Transverse colon (tissue), 4 donors: ENCODE data around the gene SOHLH2. TPM values are rescaled to one million over a fixed set of nuclear protein-coding genes. Genes with fewer than 3 reads are reported as not detected.

Source experiments
- DNase-seq: peaks from one replicate; pipeline ENCODE4 v3.0.0-alpha.2; 2019
- H3K27ac ChIP-seq, 4 donors: fragments of 200-600 bp; sonication (generic); 2 replicates each; pipeline ENCODE4 v1.5.1; 2016 to 2018; ENCODE audit warnings: inconsistent platforms in 4 of 4
- H3K27me3 ChIP-seq: fragments of 200-600 bp; sonication (generic); 2 replicates; pipeline ENCODE4 v1.5.1; 2017; ENCODE audit warnings: inconsistent platforms
- H3K36me3 ChIP-seq, 4 donors: fragments of 200-600 bp; sonication (generic); 2 replicates each; pipeline ENCODE4 v1.5.1; 2017 to 2019; ENCODE audit warnings: inconsistent platforms in 4 of 4
- H3K4me1 ChIP-seq, 4 donors: fragments of 200-600 bp; sonication (generic); 2 replicates each; pipeline ENCODE4 v1.5.1; 2017 to 2020; ENCODE audit warnings: inconsistent platforms in 4 of 4
- H3K4me3 ChIP-seq, 4 donors: fragments of 200-600 bp; sonication (generic); 1 replicate in 1 of 4; 2 replicates in 3 of 4; pipeline versions ENCODE4 v1.5.1 to v1.6.1; 2017 to 2019; ENCODE audit warnings: inconsistent platforms in 4 of 4
- H3K9me3 ChIP-seq, 2 donors: fragments of 200-600 bp; sonication (generic); 2 replicates each; pipeline ENCODE4 v1.5.1; 2017 to 2019; ENCODE audit warnings: inconsistent platforms in 2 of 2
- EP300 ChIP-seq: sonication (generic); formaldehyde crosslinking; IDR thresholded peaks from one replicate; pipeline ENCODE4 v1.6.1; 2017; ENCODE audit warnings: antibody characterized with exemption, low read depth
- POLR2A ChIP-seq: fragments of 450-650 bp; IDR thresholded peaks from one replicate; pipeline ENCODE4 v1.6.1; 2016; ENCODE audit warnings: antibody characterized with exemption, mild to moderate bottlenecking, moderate library complexity
- POLR2AphosphoS5 ChIP-seq, 3 donors: sonication (generic); formaldehyde crosslinking; IDR thresholded peaks; one replicate each; pipeline ENCODE4 v1.6.1; 2016; ENCODE audit warnings: antibody characterized with exemption in 3 of 3
- WGBS, 2 donors: methylation state at CpG; one replicate each; pipeline ENCODE4 v1.1.5; 2018; ENCODE audit warnings: low coverage in 1 of 2; 5-methylcytosine and 5-hydroxymethylcytosine counted together
- in situ Hi-C, 4 donors: fragments of 200-750 bp; cut with MboI; loops; one replicate each; pipeline versions ENCODE4 v1.15.0 to v1.15.1; 2017; ENCODE audit warnings: low sequenced_read_pairs in 3 of 4, low pct_ligation_motif_present in 1 of 4, low pct_unique_long_range_greater_than_20kb in 1 of 4
- intact Hi-C: fragments of 100-400 bp; cut with DNase I; formaldehyde crosslinking; loops from one replicate; pipeline ENCODE4 v1.15.1; 2023; ENCODE audit warnings: low total_unique reads
- total RNA-seq, 4 donors: library from RNA; depleted of rRNA; stranded (reverse); fragments of >200 nt; gene quantifications; one replicate each; pipeline ENCODE4 v1.1.0, GENCODE V29; 2016
- TF ChIP-seq, protein P1 (sequence below), 5 experiments: fragments of 200-600 bp in 3 of 5; fragments of 450-650 bp in 2 of 5; sonication (generic) in 3 of 5; IDR thresholded peaks; 1 replicate in 2 of 5; 2 replicates in 3 of 5; pipeline ENCODE4 v1.5.1; 2016 to 2017; ENCODE audit warnings: antibody characterized with exemption in 5 of 5, inconsistent platforms in 3 of 5, mild to moderate bottlenecking in 2 of 5, moderate library complexity in 1 of 5

SOHLH2 gene
- total RNA-seq, 4 donors from 2014 or later: 0.27 TPM; not detected in 3

DNA sequence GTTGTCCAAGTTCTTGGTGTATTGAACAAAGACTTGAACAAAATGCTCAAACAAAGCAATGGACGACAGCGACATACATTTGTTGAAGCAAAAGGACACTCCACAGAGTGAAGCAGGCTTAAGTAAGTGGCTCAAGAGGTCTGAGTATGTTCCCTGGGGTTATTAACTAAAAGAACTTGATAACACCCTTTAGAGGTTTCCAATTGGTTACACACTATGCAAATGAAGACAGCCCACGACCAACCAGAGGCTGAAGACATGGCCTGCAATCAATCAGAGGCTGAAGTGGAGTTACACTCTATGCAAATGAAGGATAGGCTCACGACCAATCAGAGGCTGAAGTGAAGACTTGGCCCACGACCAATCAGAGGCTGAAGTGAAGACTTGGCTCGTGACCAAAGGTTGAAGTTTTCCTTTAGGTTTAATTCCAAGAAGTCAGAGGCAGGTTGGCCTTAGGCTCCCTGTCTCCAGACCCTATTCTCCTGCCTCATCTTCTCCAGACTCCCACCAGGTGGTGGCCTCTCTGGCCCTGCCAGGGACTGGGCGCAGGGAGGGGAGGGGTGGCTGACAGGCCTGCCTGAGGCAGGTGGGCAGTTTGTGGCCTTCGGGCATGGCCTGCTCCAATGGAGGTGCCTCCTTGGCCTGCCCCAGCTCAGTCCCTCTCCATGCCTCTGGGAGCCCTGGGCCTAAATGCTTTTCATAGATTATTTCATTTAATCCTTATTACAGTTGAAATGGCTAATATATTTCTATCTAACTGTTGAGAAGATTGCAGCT is 45.2 kb upstream of the SOHLH2 start:
- in situ Hi-C loops (loop anchor here in 2 of 4 donors (25.0 kb wide), 2 partner anchors 272 to 478 kb away; no protein-coding TSS in a partner anchor), intact Hi-C loops (no loop called here)
- Histone ChIP-seq H3K36me3 (no peaks in the 10 kb centered on the region), H3K9me3 (no peaks in the 10 kb centered on the region), H3K27ac (no peak overlapping the region), H3K4me3 (no peak overlapping the region), H3K27me3 (no peaks in the 10 kb centered on the region), H3K4me1 (no peaks in the 10 kb centered on the region)
- 91 to 100% methylated on average over 2 to 8 of the region's 8 CpGs for WGBS, 2 donors
- TF ChIP-seq POLR2AphosphoS5 (IDR thresholded peaks at IDR 0.05): no peak
- TF ChIP-seq EP300: no peak
- TF ChIP-seq, protein P1, sequence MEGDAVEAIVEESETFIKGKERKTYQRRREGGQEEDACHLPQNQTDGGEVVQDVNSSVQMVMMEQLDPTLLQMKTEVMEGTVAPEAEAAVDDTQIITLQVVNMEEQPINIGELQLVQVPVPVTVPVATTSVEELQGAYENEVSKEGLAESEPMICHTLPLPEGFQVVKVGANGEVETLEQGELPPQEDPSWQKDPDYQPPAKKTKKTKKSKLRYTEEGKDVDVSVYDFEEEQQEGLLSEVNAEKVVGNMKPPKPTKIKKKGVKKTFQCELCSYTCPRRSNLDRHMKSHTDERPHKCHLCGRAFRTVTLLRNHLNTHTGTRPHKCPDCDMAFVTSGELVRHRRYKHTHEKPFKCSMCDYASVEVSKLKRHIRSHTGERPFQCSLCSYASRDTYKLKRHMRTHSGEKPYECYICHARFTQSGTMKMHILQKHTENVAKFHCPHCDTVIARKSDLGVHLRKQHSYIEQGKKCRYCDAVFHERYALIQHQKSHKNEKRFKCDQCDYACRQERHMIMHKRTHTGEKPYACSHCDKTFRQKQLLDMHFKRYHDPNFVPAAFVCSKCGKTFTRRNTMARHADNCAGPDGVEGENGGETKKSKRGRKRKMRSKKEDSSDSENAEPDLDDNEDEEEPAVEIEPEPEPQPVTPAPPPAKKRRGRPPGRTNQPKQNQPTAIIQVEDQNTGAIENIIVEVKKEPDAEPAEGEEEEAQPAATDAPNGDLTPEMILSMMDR (IDR thresholded peaks at IDR 0.05): no peak
- TF ChIP-seq POLR2A: no peak
- no peak for DNase-seq

DNA sequence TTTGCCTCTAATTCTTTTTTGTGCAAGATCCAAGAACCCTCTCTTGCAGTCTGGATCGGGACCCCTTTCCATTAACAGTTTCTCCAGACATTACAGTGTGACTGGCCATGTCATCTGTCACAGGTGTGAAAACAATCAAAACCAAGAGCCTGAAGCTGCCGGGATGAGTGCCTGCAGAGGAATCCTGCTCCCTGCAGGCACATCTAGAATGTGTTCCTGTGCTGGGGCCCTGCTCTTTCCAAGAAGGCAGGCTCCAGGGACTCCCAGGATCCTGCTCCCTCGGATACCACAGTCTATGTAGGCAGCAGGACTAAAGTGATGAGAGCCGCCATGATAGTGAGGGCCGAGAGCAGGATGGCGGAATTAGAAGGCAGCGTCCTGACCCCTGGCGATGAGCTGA is 44.5 kb upstream of the SOHLH2 start:
- no peak overlapping the region for H3K4me3 ChIP-seq
- no peak for DNase-seq
- H3K4me1 ChIP-seq: no peaks in the 10 kb centered on the region
- in situ Hi-C loops (loop anchor here in 2 of 4 donors (25.0 kb wide), 2 partner anchors 272 to 478 kb away; no protein-coding TSS in a partner anchor), intact Hi-C loops (no loop called here)
- H3K36me3 ChIP-seq: no peaks in the 10 kb centered on the region
- no peak overlapping the region for H3K27ac ChIP-seq
- no peaks in the 10 kb centered on the region for H3K27me3 ChIP-seq
- TF ChIP-seq POLR2AphosphoS5 (IDR thresholded peaks at IDR 0.05) (no peak), EP300 (no peak), POLR2A (no peak)
- TF ChIP-seq, protein P1 (IDR thresholded peaks at IDR 0.05): no peak
- WGBS, 2 donors: 71 to 91% methylated on average over 1 to 8 of the region's 8 CpGs
- no peaks in the 10 kb centered on the region for H3K9me3 ChIP-seq

DNA sequence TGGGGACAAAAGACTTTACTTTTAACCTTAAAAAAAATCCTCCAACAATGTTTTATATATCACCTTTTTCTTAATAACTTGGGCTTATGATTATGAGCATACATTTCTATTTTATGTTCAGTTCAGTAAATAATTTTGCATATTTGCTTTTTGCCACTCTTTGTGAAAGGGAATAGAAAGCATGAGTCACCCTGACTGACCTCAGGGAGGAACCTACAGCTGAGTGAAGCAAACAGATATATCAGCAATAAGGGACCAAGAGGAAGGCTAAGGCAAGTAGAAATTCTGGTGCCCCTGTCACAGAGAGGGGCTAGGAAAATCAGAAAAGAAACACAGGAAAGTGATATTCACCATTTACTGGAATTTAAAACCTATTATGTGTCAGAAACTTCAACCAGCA is 37.2 kb upstream of the SOHLH2 start:
- TF ChIP-seq POLR2A (no peak), POLR2AphosphoS5 (IDR thresholded peaks at IDR 0.05) (no peak), EP300 (no peak)
- TF ChIP-seq, protein P1 (IDR thresholded peaks at IDR 0.05): no peak
- in situ Hi-C loops: loop anchor here in 2 of 4 donors (25.0 kb wide), 2 partner anchors 264 to 486 kb away; no protein-coding TSS in a partner anchor
- no peaks in the 10 kb centered on the region for H3K27me3 ChIP-seq
- no peaks in the 10 kb centered on the region for H3K9me3 ChIP-seq
- no peak for DNase-seq
- H3K4me3 ChIP-seq: no peak overlapping the region
- H3K4me1 ChIP-seq: no peaks in the 10 kb centered on the region
- no peak overlapping the region for H3K27ac ChIP-seq
- no peaks in the 10 kb centered on the region for H3K36me3 ChIP-seq
- intact Hi-C loops: no loop called here

DNA sequence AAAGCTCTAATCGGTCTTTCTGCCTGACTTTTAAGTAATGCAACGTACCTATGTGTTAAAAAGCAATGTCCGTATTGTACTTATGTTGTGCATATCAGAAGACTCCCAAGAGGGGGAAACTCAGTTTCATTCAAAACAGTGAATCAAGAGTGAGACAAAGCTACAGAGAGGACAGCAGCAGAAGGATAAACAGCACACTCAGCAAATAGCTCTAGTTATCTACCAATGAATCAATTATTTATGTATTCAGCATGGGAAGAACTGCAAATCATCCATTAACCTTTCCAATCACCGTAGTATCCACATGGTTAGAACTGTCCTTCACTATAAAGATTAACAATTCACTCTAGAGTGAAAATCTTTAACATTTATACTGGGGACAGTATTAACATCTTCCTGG is 36.7 kb upstream of the SOHLH2 start:
- H3K27ac ChIP-seq: no peak overlapping the region
- no peak for TF ChIP-seq POLR2A
- TF ChIP-seq POLR2AphosphoS5 (IDR thresholded peaks at IDR 0.05): no peak
- TF ChIP-seq, protein P1 (IDR thresholded peaks at IDR 0.05): no peak
- TF ChIP-seq EP300: no peak
- no peak overlapping the region for H3K4me3 ChIP-seq
- in situ Hi-C loops: loop anchor here in 2 of 4 donors (25.0 kb wide), 2 partner anchors 264 to 486 kb away; no protein-coding TSS in a partner anchor
- H3K4me1 ChIP-seq: no peaks in the 10 kb centered on the region
- no peaks in the 10 kb centered on the region for H3K27me3 ChIP-seq
- WGBS, 2 donors: 75 to 80% methylated on average over 4 of the region's 4 CpGs
- DNase-seq: no peak
- no peaks in the 10 kb centered on the region for H3K9me3 ChIP-seq
- no peaks in the 10 kb centered on the region for H3K36me3 ChIP-seq
- intact Hi-C loops: no loop called here
